ENCODE measurements around the gene DUSP9. TPM values are rescaled to one million over a fixed set of nuclear protein-coding genes. Genes with fewer than 3 reads are reported as not detected.

Gene DUSP9
- total RNA-seq, 1 donor from 2014 or later: 0.20 TPM

GRCh38 chrX:153628129-153628528, 18.9 kb upstream of the DUSP9 start:
- H3K9ac ChIP-seq (ENCODE audit: low read length): no peak overlapping the region
- TF ChIP-seq CTCF (IDR thresholded peaks at IDR 0.05; ENCODE audit: insufficient read depth, low read depth, low read length) (no peak), EZH2 (IDR thresholded peaks at IDR 0.05; ENCODE audit: insufficient read depth, low read length) (no peak)
- Mint-ChIP-seq H3K27ac (ENCODE audit: unreplicated experiment) (no peak overlapping the region), H3K9me3 (ENCODE audit: unreplicated experiment) (peaks cover 6% of the 10 kb centered on the region), H3K36me3 (ENCODE audit: low read depth, unreplicated experiment) (no peaks in the 10 kb centered on the region), H3K4me3 (ENCODE audit: unreplicated experiment) (no peak overlapping the region), H3K4me1 (ENCODE audit: low read depth, unreplicated experiment) (no peaks in the 10 kb centered on the region), H3K27me3 (ENCODE audit: low read depth, unreplicated experiment) (peaks cover 32% of the 10 kb centered on the region)
- FAIRE-seq (no peak), DNase-seq (ENCODE audit: low read depth) (no peak)
- H3K36me3 ChIP-seq (ENCODE audit: insufficient read depth, low read length): no peaks in the 10 kb centered on the region
- H3K79me2 ChIP-seq (ENCODE audit: insufficient read depth, low read length): no peaks in the 10 kb centered on the region
- no peaks in the 10 kb centered on the region for H3K9me3 ChIP-seq (ENCODE audit: insufficient read depth, low read depth, low read length)
- no peaks in the 10 kb centered on the region for H4K20me1 ChIP-seq (ENCODE audit: insufficient read depth, low read length)
- no peak overlapping the region for H3K4me2 ChIP-seq (ENCODE audit: low read length)
- H2AFZ ChIP-seq (ENCODE audit: low read depth, low read length): no peak overlapping the region
- no peaks in the 10 kb centered on the region for H3K27me3 ChIP-seq (ENCODE audit: insufficient read depth, low read length)
- H3K4me3 ChIP-seq (ENCODE audit: insufficient read depth, low read depth, low read length): no peak overlapping the region
- no peaks in the 10 kb centered on the region for H3K4me1 ChIP-seq (ENCODE audit: insufficient read depth, low read length)
- H3K27ac ChIP-seq (ENCODE audit: low read depth, low read length): no peak overlapping the region

DNA sequence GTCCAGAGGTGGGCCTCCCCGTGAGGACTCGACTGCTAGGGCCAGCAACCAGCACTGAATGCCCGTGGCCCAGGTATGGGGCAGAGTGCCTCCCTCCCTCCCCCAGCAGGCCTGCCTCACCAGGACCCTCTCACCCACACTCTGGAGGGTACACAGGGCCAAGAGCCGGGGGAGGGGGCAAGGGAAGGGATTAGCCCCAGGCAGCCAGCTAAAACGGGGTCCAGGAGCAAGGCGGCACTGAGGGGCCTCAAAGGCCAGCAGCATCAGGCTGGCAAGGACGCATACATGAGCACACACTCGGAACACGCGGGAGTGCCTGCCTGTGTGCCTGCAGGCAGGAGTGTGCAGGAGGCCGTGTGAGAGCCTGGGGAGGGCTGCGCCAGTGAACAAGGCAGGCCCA, 18.3 kb upstream of the DUSP9 start:
- H3K4me3 ChIP-seq (ENCODE audit: insufficient read depth, low read depth, low read length): no peak overlapping the region
- no peak for FAIRE-seq

More for the DNA sequence above, 18.3 kb upstream of the DUSP9 start:
- TF ChIP-seq EZH2 (IDR thresholded peaks at IDR 0.05; ENCODE audit: insufficient read depth, low read length) (no peak), CTCF (IDR thresholded peaks at IDR 0.05; ENCODE audit: insufficient read depth, low read depth, low read length) (no peak)
- Mint-ChIP-seq H3K27me3 (ENCODE audit: low read depth, unreplicated experiment) (peaks cover 30% of the 10 kb centered on the region), H3K4me1 (ENCODE audit: low read depth, unreplicated experiment) (no peaks in the 10 kb centered on the region), H3K36me3 (ENCODE audit: low read depth, unreplicated experiment) (no peaks in the 10 kb centered on the region), H3K27ac (ENCODE audit: unreplicated experiment) (no peak overlapping the region), H3K4me3 (ENCODE audit: unreplicated experiment) (no peak overlapping the region), H3K9me3 (ENCODE audit: unreplicated experiment) (peaks cover 6% of the 10 kb centered on the region)
- no peak overlapping the region for H2AFZ ChIP-seq (ENCODE audit: low read depth, low read length)
- no peaks in the 10 kb centered on the region for H3K27me3 ChIP-seq (ENCODE audit: insufficient read depth, low read length)
- no peak overlapping the region for H3K9ac ChIP-seq (ENCODE audit: low read length)
- no peaks in the 10 kb centered on the region for H4K20me1 ChIP-seq (ENCODE audit: insufficient read depth, low read length)
- H3K36me3 ChIP-seq (ENCODE audit: insufficient read depth, low read length): no peaks in the 10 kb centered on the region
- no peak overlapping the region for H3K4me2 ChIP-seq (ENCODE audit: low read length)
- H3K4me1 ChIP-seq (ENCODE audit: insufficient read depth, low read length): no peaks in the 10 kb centered on the region
- H3K9me3 ChIP-seq (ENCODE audit: insufficient read depth, low read depth, low read length): no peaks in the 10 kb centered on the region
- H3K79me2 ChIP-seq (ENCODE audit: insufficient read depth, low read length): no peaks in the 10 kb centered on the region
- no peak for DNase-seq (ENCODE audit: low read depth)
- H3K27ac ChIP-seq (ENCODE audit: low read depth, low read length): no peak overlapping the region

Data from astrocyte (in vitro differentiated cells and primary cell).